D721Med (cell line): ENCODE measurements around the gene BRWD1.

ENCODE experiments used
- DNase-seq: peaks from one replicate; pipeline ENCODE4 v3.0.0; 2011; ENCODE audit warnings: low spot score; ENCODE audit not compliant: insufficient read length
- FAIRE-seq: peaks from 2 replicates; lab custom pipeline; 2011; peaks lifted over from hg19 to GRCh38; lab: Jason Lieb, UNC
- CTCF ChIP-seq: IDR thresholded peaks from 2 replicates; pipeline ENCODE4 v1.5.1; 2012; ENCODE audit warnings: mild to moderate bottlenecking, control low read depth; ENCODE audit not compliant: insufficient read depth; ENCODE audit errors: missing control alignments

BRWD1 gene

GRCh38 chr21:39183272-39184049, 130.0 kb downstream of the BRWD1 start, which contains the start of gene PSMG1:
Gene PSMG1 (minus strand): TSS chr21:39183451. CDS start chr21:39183385, 66 bp downstream.
- no peak for TF ChIP-seq CTCF
- FAIRE-seq, result no peak
- DNase-seq, result peak; percentile 29

GRCh38 chr21:39182484-39183271, 130.8 kb downstream of the BRWD1 start:
- DNase-seq (no peak), FAIRE-seq (no peak)
- no peak for TF ChIP-seq CTCF

- DNase-seq (no peak), FAIRE-seq (no peak)
Measured at GRCh38 chr21:39182016-39182415, 131.4 kb downstream of the BRWD1 start.

GRCh38 chr21:39181205-39181818, 132.1 kb downstream of the BRWD1 start:
- DNase-seq, result no peak
- FAIRE-seq, result no peak

More at GRCh38 chr21:39182016-39182415, 131.4 kb downstream of the BRWD1 start:
- TF ChIP-seq CTCF, result no peak

GRCh38 chr21:39180429-39181019, 132.9 kb downstream of the BRWD1 start:
- TF ChIP-seq CTCF, result no peak
- FAIRE-seq, result no peak
- no peak for DNase-seq

More at GRCh38 chr21:39181205-39181818, 132.1 kb downstream of the BRWD1 start:
- no peak for TF ChIP-seq CTCF

GRCh38 chr21:39178421-39178820, 135.0 kb downstream of the BRWD1 start:
- DNase-seq, result no peak
- TF ChIP-seq CTCF, result no peak
- no peak for FAIRE-seq
